ENCODE results near the gene PGM2. TPM values are rescaled to one million over a fixed set of nuclear protein-coding genes. Genes with fewer than 3 reads are reported as not detected.

PGM2 gene
- total RNA-seq, 1 donor from 2014 or later = 27.8 TPM

- Histone ChIP-seq H3K36me3 (ENCODE audit: control insufficient read depth, insufficient read depth, low read length) (no peaks in the 10 kb centered on the region), H3K27me3 (ENCODE audit: control insufficient read depth, insufficient read depth, low read length) (no peaks in the 10 kb centered on the region), H3K4me3 (ENCODE audit: low read depth, low read length) (no peak overlapping the region)
- DNase-seq (ENCODE audit: low read depth) = no peak
- no peak for TF ChIP-seq CTCF (IDR thresholded peaks at IDR 0.05; ENCODE audit: insufficient read depth, low read length, poor library complexity, severe bottlenecking)
These were observed 32.4 kb downstream of the PGM2 start for GRCh38 chr4:37858872-37859271.

GRCh38 chr4:37860266-37860665 lies 33.8 kb downstream of the PGM2 start:
- DNase-seq (ENCODE audit: low read depth) = no peak
- H3K36me3 ChIP-seq (ENCODE audit: control insufficient read depth, insufficient read depth, low read length) = no peaks in the 10 kb centered on the region
- no peak for TF ChIP-seq CTCF (IDR thresholded peaks at IDR 0.05; ENCODE audit: insufficient read depth, low read length, poor library complexity, severe bottlenecking)
- H3K27me3 ChIP-seq (ENCODE audit: control insufficient read depth, insufficient read depth, low read length) = no peaks in the 10 kb centered on the region
- H3K4me3 ChIP-seq (ENCODE audit: low read depth, low read length) = no peak overlapping the region

- DNase-seq (ENCODE audit: low read depth) = no peak
- Histone ChIP-seq H3K36me3 (ENCODE audit: control insufficient read depth, insufficient read depth, low read length) (no peaks in the 10 kb centered on the region), H3K4me3 (ENCODE audit: low read depth, low read length) (no peak overlapping the region), H3K27me3 (ENCODE audit: control insufficient read depth, insufficient read depth, low read length) (no peaks in the 10 kb centered on the region)
- TF ChIP-seq CTCF (IDR thresholded peaks at IDR 0.05; ENCODE audit: insufficient read depth, low read length, poor library complexity, severe bottlenecking) = no peak
These were observed 36.5 kb downstream of the PGM2 start for GRCh38 chr4:37862961-37863360.

- no peak for DNase-seq (ENCODE audit: low read depth)
- H3K27me3 ChIP-seq (ENCODE audit: control insufficient read depth, insufficient read depth, low read length) = no peaks in the 10 kb centered on the region
- no peak overlapping the region for H3K4me3 ChIP-seq (ENCODE audit: low read depth, low read length)
- no peaks in the 10 kb centered on the region for H3K36me3 ChIP-seq (ENCODE audit: control insufficient read depth, insufficient read depth, low read length)
- TF ChIP-seq CTCF (IDR thresholded peaks at IDR 0.05; ENCODE audit: insufficient read depth, low read length, poor library complexity, severe bottlenecking) = no peak
These were observed 38.3 kb downstream of the PGM2 start for GRCh38 chr4:37864786-37865185.

- no peak overlapping the region for H3K4me3 ChIP-seq (ENCODE audit: low read depth, low read length)
These were observed 39.0 kb downstream of the PGM2 start for GRCh38 chr4:37865450-37865849.

More at GRCh38 chr4:37865450-37865849, 39.0 kb downstream of the PGM2 start:
- no peak for DNase-seq (ENCODE audit: low read depth)
- no peak for TF ChIP-seq CTCF (IDR thresholded peaks at IDR 0.05; ENCODE audit: insufficient read depth, low read length, poor library complexity, severe bottlenecking)
- Histone ChIP-seq H3K27me3 (ENCODE audit: control insufficient read depth, insufficient read depth, low read length) (no peaks in the 10 kb centered on the region), H3K36me3 (ENCODE audit: control insufficient read depth, insufficient read depth, low read length) (no peaks in the 10 kb centered on the region)
